Spleen (tissue), 11 donors: ENCODE data around the gene USP35. TPM values are rescaled to one million over a fixed set of nuclear protein-coding genes. Genes with fewer than 3 reads are reported as not detected.
"Not testable (repeated sequence)": the region's sequence is repeated elsewhere in the genome, so short reads cannot be mapped to it uniquely, and the experiment has no call there.

ENCODE experiments used
- DNase-seq: peaks from one replicate; pipeline ENCODE4 v3.0.0-alpha.2; 2020
- H3K27ac ChIP-seq, 8 donors: fragments of 200-600 bp; sonication (generic) in 7 of 8; 1 replicate in 4 of 8; 2 replicates in 4 of 8; pipeline versions ENCODE4 v1.5.0 to v1.8.0; 2016 to 2021; ENCODE audit warnings: inconsistent platforms in 4 of 8, mild to moderate bottlenecking in 4 of 8, moderate library complexity in 1 of 8
- H3K27me3 ChIP-seq, 7 donors: fragments of 200-600 bp; sonication (generic) in 6 of 7; replicated peaks in 1 of 7; 1 replicate in 4 of 7; 2 replicates in 3 of 7; pipeline versions ENCODE4 v1.5.0 to v1.8.0; 2016 to 2021; ENCODE audit warnings: inconsistent platforms in 3 of 7, mild to moderate bottlenecking in 1 of 7
- H3K36me3 ChIP-seq, 6 donors: fragments of 200-600 bp; sonication (generic) in 5 of 6; 1 replicate in 4 of 6; 2 replicates in 2 of 6; pipeline versions ENCODE4 v1.5.0 to v1.8.0; 2016 to 2021; ENCODE audit warnings: inconsistent platforms in 2 of 6
- H3K4me1 ChIP-seq, 6 donors: fragments of 200-600 bp; sonication (generic) in 5 of 6; 1 replicate in 3 of 6; 2 replicates in 3 of 6; pipeline versions ENCODE4 v1.5.0 to v1.8.0; 2016 to 2021; ENCODE audit warnings: inconsistent platforms in 3 of 6
- H3K4me3 ChIP-seq, 8 donors: fragments of 200-600 bp; sonication (generic) in 7 of 8; 1 replicate in 4 of 8; 2 replicates in 4 of 8; pipeline versions ENCODE4 v1.5.0 to v1.8.0; 2016 to 2021; ENCODE audit warnings: inconsistent platforms in 4 of 8, mild to moderate bottlenecking in 4 of 8, moderate library complexity in 2 of 8
- H3K9me3 ChIP-seq, 8 donors: fragments of 200-600 bp; sonication (generic) in 7 of 8; 1 replicate in 4 of 8; 2 replicates in 4 of 8; pipeline versions ENCODE4 v1.5.0 to v1.8.0; 2016 to 2021; ENCODE audit warnings: inconsistent platforms in 4 of 8
- POLR2A ChIP-seq, 3 donors: fragments of 450-650 bp; IDR thresholded peaks; one replicate each; pipeline ENCODE4 v1.5.1; 2017; ENCODE audit warnings: antibody characterized with exemption in 3 of 3, mild to moderate bottlenecking in 1 of 3
- POLR2AphosphoS5 ChIP-seq, 3 donors: sonication (generic); formaldehyde crosslinking; IDR thresholded peaks; one replicate each; pipeline ENCODE4 v1.5.1; 2017; ENCODE audit warnings: antibody characterized with exemption in 3 of 3
- WGBS, 5 donors: extraction: QIAGEN DNeasy Blood & Tissue Kit in 3 of 5; methylation state at CpG; one replicate each; pipeline versions ENCODE4 v1.1.5 to v1.1.7; 2013 to 2018; 5-methylcytosine and 5-hydroxymethylcytosine counted together
- intact Hi-C: fragments of 100-400 bp; cut with DNase I; formaldehyde crosslinking; loops from one replicate; pipeline ENCODE4 v1.15.0; 2023; ENCODE audit warnings: low total_unique reads
- polyA plus RNA-seq, 3 donors: library from polyadenylated mRNA; stranded (reverse); fragments of 200-250 nt; gene quantifications; one replicate each; pipeline ENCODE4 v1.2.1, GENCODE V29; 2013
- total RNA-seq, 7 donors: library from RNA; depleted of rRNA in 3 of 7; stranded (reverse); fragments of >200 nt in 3 of 7; fragmentation: NEBNext Ultra II Directional in 4 of 7; extraction: Animal tissue kit (Norgen Biotek cat#: 25700) in 4 of 7; gene quantifications; one replicate each; pipeline versions ENCODE4 v1.1.0 to v1.2.1, GENCODE V29; 2016 to 2021
- TF ChIP-seq, protein P1 (sequence below), 11 experiments: fragments of 200-600 bp in 7 of 11; fragments of 450-650 bp in 4 of 11; sonication (generic) in 4 of 11; IDR thresholded peaks in 8 of 11; conservative IDR thresholded peaks in 3 of 11; 1 replicate in 7 of 11; 2 replicates in 4 of 11; pipeline versions ENCODE4 v1.4.0 to v1.8.0; 2016 to 2021; ENCODE audit warnings: antibody characterized with exemption in 11 of 11, inconsistent platforms in 4 of 11, mild to moderate bottlenecking in 1 of 11
- donor health status: healthy with polysubstance abuse.
- donor health status: DM: no; HTN: no; CAD: no; lungs with moderate emphysema.
- donor health status: DM: no; HTN: no; CAD: no.
- donor health status: Bipolar disorder and iron deficiency.
- donor health status: healthy.
- donor health status: DM: no; HTN: no; CAD: no.
- donor health status: DM: yes; HTN: yes; CAD: no.

The USP35 gene
- total and polyA plus RNA-seq, 10 donors = 1.6 to 9.5 (median 6.3) TPM

GRCh38 chr11:78230161-78230877 lies 41.6 kb downstream of the USP35 start:
- peak overlapping the region in 1 of 8 donors; percentile 2 for H3K27ac ChIP-seq
- H3K36me3 ChIP-seq = peaks cover 0 to 15% (median 2%) of the 10 kb centered on the region in 6 donors
- TF ChIP-seq, protein P1, sequence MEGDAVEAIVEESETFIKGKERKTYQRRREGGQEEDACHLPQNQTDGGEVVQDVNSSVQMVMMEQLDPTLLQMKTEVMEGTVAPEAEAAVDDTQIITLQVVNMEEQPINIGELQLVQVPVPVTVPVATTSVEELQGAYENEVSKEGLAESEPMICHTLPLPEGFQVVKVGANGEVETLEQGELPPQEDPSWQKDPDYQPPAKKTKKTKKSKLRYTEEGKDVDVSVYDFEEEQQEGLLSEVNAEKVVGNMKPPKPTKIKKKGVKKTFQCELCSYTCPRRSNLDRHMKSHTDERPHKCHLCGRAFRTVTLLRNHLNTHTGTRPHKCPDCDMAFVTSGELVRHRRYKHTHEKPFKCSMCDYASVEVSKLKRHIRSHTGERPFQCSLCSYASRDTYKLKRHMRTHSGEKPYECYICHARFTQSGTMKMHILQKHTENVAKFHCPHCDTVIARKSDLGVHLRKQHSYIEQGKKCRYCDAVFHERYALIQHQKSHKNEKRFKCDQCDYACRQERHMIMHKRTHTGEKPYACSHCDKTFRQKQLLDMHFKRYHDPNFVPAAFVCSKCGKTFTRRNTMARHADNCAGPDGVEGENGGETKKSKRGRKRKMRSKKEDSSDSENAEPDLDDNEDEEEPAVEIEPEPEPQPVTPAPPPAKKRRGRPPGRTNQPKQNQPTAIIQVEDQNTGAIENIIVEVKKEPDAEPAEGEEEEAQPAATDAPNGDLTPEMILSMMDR (IDR thresholded peaks at IDR 0.05 in 8 of 11, conservative IDR thresholded peaks at IDR 0.05 in 3 of 11) = no peak
- TF ChIP-seq POLR2AphosphoS5 (IDR thresholded peaks at IDR 0.05) (no peak), POLR2A (IDR thresholded peaks at IDR 0.05) (no peak)
- no peaks in the 10 kb centered on the region for H3K9me3 ChIP-seq
- H3K4me1 ChIP-seq = peaks cover 0 to 26% (median 9%) of the 10 kb centered on the region in 6 donors
- WGBS, 5 donors = 62 to 80% (median 71%) methylated on average over 7 of the region's 7 CpGs
- intact Hi-C loops = no loop called here
- no peak for DNase-seq
- no peaks in the 10 kb centered on the region for H3K27me3 ChIP-seq
- no peak overlapping the region for H3K4me3 ChIP-seq

DNA sequence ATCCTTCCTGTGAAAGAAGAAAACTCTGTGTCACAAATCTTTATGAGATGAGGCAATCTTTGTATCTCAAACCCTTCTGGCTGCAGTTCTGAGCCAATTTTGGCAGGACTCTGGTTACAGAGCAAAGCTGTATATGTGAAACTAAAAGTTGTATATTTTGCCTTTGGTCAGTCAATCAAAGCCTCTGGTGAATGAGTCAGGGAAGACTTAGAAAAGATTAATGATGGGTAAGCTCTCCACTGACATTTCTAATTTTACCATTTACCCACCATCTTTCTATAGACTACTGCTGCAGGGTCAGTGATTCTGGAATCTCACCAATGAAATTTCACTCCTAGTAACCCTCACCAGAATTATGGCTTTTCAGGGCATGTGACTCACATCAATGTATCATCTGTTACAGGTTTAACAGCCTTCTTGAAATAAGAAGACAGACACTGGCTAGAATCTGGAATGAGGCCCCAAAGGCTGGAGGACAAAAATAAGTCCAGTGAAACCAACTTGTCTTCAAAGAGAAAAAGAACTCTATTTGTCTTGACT lies 43.3 kb downstream of the USP35 start:
- Histone ChIP-seq H3K27me3 (no peaks in the 10 kb centered on the region), H3K4me3 (no peak overlapping the region), H3K27ac (peak overlapping the region in 2 of 8 donors; percentile 6 to 18), H3K9me3 (no peaks in the 10 kb centered on the region), H3K36me3 (no peaks in the 10 kb centered on the region), H3K4me1 (peaks cover 0 to 20% (median 9%) of the 10 kb centered on the region in 6 donors)
- TF ChIP-seq POLR2A (IDR thresholded peaks at IDR 0.05) (no peak), POLR2AphosphoS5 (IDR thresholded peaks at IDR 0.05) (no peak)
- TF ChIP-seq, protein P1 (IDR thresholded peaks at IDR 0.05 in 8 of 11, conservative IDR thresholded peaks at IDR 0.05 in 3 of 11) = no peak
- intact Hi-C loops = no loop called here
- no peak for DNase-seq

DNA sequence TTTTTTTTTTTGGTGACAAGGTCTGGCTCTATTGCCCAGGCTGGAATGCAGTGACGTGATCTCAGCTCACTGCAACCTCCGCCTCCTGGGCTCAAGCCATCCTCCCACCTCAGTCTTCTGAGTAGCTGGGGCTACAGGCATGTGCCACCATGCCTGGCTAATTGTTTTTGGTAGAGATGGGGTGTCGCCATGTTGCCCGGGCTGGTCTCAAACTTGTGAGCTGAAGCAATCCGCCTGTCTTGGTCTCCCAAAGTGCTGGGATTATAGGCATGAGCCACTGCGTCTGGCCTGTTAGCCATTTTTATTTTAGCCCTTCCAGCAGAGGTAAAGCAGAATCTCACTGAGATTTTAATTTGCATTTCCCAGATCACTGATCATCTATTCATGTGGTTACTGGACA lies 44.3 kb downstream of the USP35 start:
- H3K4me3 ChIP-seq, H3K27me3 ChIP-seq, intact Hi-C loops, H3K27ac ChIP-seq, DNase-seq, H3K9me3 ChIP-seq, H3K36me3 ChIP-seq: not testable (repeated sequence)
- WGBS, 5 donors = 96 to 98% (median 97%) methylated on average over 6 of the region's 6 CpGs
- H3K4me1 ChIP-seq = peaks cover 0 to 14% (median 6%) of the 10 kb centered on the region in 6 donors

GRCh38 chr11:78234006-78234405 lies 45.3 kb downstream of the USP35 start:
- TF ChIP-seq POLR2A (IDR thresholded peaks at IDR 0.05) (no peak), POLR2AphosphoS5 (IDR thresholded peaks at IDR 0.05) (no peak)
- TF ChIP-seq, protein P1 (IDR thresholded peaks at IDR 0.05 in 8 of 11, conservative IDR thresholded peaks at IDR 0.05 in 3 of 11) = no peak
- intact Hi-C loops = no loop called here
- WGBS, 5 donors = 74 to 95% (median 81%) methylated on average over 5 of the region's 5 CpGs
- Histone ChIP-seq H3K27ac (no peak overlapping the region), H3K4me3 (no peak overlapping the region), H3K9me3 (no peaks in the 10 kb centered on the region), H3K27me3 (no peaks in the 10 kb centered on the region), H3K4me1 (peaks cover 0 to 6% (median 0%) of the 10 kb centered on the region in 6 donors), H3K36me3 (no peaks in the 10 kb centered on the region)
- DNase-seq = no peak
